HG03442 (cell line): ENCODE data around the gene GNG4.
"Not testable (repeated sequence)": the region's sequence is repeated elsewhere in the genome, so short reads cannot be mapped to it uniquely, and the experiment has no call there.

ENCODE experiments used
- ATAC-seq: cut with Tn5 transposase; IDR thresholded peaks from one replicate; pipeline ENCODE4 v1.9.1; 2021; ENCODE audit warnings: mild to moderate bottlenecking, moderate library complexity; ENCODE audit not compliant: unreplicated experiment

GNG4 gene

DNA sequence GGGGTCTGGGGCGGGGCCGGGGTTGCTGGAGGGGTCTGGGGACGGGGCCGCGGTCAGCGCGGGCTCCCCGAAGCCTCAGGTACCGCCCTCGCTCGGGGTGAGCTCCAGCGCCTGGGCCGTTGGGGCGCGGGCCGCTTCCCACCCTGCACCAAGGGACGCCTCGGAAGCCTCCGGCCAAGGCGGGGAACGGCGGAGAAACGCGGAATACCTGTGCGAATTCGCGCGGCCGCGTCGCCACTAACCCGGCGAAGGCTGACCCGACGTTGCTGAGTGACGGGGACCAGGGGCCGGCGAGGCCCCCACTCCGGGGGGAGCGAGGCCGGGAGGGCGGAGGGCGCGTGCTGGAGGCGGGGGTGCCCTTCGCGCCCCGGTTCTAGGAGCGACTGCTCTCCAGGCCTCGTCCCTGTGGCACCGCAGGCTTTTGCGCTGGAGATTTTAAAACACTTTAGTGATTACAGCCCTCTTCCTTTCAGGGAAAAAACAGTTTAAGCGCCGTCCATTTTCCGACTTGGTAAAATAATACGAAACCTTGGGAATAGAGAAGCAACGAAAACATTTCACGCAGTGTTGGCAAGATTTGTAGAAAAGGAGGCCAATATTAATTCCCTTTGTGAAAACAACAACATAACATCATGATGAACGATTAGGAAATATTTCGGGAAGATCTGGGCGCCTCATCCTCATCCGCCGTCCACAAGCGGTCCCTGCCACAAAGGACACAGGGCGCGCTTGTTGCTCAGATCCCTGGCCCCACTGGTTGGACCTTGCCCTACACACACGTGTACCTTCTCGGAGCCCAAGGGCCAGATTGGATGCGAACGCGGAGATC, 971 bp upstream of the GNG4 start:
- no peak for ATAC-seq

GRCh38 chr1:235648954-235649367, 623 bp downstream of the GNG4 start:
- ATAC-seq = peak; percentile 46

GRCh38 chr1:235648407-235648907, 1.1 kb downstream of the GNG4 start:
- ATAC-seq = no peak

DNA sequence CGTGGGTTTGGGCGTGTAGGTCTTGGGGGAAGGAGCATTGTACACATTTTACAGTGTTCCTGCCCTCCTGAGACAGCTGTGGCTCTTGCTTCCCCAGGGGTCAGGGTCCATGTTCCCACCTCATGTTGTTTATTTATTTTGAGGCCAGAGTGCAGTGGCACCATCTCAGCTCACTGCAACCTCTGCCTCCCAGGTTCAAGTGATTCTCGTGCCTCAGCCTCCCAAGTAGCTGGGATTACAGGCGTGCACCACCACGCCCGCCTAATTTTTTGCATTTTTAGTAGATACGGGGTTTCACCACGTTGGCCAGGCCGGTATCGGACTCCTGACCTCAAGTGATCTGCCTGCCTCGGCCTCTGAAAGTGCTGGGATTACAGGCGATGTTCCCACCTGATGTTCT, 2.0 kb downstream of the GNG4 start:
- ATAC-seq = not testable (repeated sequence)

DNA sequence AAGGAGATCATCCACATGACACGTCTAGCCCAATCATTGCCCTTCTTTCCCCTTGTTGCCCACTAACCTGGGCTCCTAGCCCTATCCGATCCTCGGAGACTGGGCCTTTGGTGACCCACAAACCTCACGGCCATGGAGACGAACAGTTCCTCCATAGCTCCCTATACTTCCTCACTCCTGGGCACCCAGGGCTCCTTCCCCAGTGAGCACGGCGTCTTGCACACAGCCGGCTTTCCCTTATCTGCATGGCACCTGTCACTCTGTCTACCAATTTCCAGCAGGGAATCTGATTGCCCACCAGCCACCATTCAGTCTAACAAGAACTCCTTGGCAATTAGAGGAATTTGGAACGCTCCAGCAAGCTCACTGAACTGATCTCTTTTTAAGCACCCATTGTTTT, 3.1 kb downstream of the GNG4 start:
- no peak for ATAC-seq

GRCh38 chr1:235644693-235645305, 4.8 kb downstream of the GNG4 start:
- ATAC-seq = no peak

DNA sequence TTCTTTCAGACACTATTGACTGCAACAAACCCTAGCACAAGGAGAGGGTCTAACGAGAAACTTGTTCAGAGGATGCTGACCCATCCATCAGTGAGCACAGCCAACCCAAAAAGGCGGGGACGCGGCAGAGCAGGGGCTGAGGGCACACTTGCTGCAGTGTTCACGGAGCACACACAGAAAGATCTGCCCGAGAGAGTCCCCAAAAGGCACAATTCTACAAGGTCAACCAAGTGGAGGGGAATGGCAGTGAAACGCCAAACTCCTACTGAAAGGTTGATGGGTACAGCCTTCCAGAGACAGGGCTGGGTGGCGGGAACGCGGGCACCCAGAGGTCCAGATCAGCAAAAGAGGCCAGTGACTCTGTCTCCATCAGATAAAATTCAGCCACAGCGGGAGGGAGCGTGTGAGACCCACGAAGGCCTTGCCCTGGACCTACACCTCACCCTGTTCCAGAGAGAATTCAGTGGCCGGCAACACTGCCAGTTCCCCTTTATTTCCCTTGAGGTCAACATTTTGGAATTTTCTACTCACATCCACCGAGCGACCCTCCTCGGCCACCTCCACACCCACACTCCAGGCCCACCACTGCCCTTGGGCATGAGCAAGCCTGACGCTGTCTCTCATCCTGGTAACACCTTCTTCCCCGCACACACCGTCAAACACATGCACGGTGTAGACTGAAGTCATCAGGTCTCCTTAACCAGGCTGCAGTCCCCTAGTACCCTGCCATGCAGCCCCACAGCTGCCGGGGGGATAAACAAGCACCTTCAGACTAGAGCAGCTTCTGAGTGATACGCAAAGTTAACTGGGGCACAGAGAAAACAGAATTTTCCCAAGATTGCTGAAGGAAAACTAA, 5.5 kb downstream of the GNG4 start:
- no peak for ATAC-seq

DNA sequence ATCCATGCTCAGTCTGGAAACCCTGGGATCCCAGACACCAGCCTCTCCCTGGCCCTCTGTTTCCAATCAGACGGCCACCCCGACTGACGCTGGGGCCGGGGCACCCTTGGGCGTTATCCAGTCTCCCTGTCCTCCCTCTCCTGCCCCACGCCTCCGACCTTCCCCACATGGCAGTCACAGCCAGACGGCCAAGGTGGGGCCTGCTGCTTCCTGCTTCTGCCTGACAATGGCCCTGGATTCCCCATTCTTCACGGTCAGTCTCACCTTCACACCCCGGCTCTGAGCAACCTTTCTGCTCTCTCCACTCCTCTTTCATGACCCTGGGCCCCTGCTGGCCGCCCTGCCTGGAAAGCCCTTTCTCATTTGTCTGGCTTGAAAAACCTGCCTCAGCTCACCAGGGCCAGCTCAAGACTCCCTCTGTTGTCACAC, 6.6 kb downstream of the GNG4 start:
- ATAC-seq = no peak

DNA sequence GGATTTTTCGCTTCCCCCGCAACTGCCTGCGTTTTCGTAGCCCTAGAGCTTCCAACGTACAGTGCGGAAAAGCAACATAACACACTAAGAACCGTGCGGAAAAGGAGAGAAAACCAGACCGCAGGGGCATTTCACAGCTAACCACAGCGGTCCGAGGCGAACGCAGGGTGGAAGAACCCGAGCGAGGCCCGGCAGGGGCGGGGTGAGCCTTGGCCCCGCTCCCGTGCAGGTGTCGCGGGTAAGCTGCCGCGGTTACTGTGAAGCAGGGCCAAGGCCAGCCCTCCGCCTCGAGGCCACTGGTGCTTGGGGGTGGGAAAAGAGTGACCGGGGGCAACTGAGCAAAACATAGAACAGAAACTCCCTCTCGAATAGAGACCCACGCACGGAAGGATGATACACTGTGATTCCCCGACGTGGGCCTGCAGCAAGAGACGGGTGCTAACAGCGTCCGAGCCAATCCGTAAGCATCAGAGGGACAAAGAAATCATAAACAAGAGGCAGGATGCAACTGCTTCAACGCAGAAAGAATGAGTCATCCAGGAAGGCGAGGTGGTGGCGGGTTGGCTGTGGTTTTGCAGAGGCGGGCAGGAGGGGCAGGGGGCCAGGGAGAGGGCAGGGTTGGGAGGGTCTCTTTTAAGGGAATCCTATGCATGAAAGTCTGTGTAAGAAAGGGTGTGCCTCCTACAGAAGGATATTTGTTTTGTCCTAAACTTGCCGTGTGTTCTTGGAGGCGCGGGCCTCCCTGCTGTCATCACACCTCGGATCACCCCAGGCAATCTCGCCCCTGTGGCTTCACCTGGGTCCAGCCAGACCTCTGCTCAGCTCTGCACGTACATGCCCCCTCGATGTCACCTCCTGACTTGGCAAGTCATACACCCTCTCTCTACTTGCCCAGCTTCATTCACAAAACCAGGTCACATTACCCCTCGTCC, 7.3 kb downstream of the GNG4 start:
- peak; percentile 65 for ATAC-seq

DNA sequence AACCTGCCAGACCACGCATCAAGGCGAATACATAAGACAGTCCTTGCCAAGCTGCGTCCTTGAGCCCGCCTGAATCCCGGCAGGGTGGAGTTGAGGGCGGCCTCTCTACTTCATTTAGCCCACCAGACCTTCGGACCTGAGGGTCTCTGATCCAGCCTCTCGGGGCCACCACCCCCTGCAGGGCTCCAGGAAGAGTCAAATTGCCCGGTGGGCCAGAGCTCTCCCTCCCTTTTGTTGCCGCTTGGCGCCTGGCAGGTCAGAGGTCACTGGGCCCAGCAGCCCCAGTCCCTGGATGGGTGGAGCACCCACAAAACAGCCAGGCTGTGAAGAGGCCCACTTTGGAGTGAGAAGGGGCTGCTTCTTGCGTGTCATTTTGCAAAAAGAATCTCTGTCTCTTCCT, 9.0 kb downstream of the GNG4 start:
- ATAC-seq = no peak

DNA sequence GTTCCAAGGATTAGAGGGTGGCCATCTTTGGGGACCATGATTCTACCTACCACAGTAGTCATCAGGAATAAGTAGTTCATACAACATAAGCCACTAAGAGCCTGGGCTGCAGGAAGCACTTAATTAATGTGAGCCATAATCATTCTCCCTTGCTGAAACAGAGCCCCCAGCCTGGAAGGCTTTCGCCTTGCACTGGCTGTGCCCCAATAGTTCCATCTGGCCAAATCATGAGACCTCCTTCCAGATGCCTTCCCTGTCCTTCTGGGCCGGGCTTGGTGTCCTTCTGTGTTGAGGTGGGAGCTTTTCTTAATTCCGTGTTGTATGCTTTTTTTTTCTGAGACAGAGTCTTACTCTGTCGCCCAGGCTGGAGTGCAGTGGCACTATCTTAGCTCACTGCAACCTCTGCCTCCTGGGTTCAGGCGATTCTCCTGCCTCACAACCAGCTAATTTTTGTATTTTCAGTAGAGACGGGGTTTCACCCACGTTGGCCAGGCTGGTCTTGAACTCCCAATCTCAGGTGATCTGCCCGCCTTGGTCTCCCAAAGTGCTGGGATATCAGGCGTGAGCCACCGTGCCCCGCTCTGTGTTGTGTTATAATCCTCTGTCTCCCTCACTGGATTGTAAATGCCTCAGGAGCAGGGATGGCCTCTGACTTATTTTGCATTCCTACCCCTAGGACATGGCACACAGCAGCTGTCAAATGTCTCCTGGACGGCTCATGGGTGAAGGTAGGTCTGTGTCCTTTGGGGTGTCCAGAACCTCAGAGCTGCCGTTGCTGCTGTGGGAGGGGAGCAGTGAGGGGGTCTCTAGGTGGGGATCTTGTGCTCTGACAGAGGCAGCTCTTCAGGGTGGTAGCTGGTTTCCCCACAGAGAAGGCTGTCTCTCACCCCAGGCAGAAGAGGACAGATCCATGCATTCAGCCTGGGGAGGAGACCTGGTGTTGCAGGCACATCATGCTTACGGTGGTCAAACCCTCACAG, 10.1 kb downstream of the GNG4 start:
- no peak for ATAC-seq

DNA sequence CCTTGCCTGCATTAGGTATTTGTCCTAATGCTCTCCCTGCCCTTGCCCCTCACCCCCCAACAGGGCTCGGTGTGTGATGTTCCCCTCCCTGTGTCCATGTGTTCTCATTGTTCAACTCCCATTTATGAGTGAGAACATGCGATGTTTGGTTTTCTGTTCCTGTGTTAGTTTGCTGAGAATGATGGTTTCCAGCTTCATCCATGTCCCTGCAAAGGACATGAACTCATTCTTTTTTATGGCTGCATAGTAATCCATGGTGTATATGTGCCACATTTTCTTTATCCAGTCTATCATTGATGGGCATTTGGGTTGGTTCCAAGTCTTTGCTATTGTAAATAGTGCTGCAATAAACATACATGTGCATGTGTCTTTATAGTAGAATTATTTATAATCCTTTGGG, 11.0 kb downstream of the GNG4 start:
- ATAC-seq = not testable (repeated sequence)

DNA sequence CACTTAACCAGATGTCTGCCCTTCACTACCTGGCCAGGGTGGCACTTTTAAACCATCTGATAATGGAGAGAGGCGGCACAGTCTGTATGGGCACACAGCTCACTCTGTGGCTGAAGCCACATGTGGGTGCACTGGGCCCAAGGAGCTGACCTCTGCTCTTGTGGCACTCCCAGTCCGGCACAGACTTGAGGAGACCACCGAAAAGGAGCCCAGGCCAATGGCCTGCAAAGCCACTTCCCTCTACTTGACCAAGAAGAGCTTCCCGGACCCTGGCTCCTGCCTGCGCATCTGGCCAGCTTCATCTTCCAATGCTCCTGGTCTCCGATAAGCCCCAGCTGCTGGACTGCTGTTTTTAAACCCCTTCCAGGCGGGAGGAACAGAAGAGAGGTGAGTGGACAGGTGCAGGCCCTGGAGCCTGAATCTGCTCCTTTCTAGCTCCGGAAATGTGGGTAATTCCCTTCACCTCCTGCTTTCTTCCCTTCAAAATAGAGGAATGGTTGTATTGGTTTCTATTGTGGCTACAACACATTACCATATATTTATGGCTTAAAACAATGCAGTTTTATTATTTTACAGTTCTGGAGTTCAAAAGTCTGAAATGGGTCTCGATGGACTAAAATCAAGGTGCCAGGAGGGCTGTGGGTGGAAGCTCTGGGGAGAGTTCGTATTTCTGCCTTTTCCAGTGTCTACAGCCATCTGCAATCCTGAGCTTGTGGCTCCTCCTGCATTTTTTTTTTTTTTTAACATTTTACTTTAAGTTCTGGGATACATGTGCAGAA, 11.6 kb downstream of the GNG4 start:
- ATAC-seq = no peak

DNA sequence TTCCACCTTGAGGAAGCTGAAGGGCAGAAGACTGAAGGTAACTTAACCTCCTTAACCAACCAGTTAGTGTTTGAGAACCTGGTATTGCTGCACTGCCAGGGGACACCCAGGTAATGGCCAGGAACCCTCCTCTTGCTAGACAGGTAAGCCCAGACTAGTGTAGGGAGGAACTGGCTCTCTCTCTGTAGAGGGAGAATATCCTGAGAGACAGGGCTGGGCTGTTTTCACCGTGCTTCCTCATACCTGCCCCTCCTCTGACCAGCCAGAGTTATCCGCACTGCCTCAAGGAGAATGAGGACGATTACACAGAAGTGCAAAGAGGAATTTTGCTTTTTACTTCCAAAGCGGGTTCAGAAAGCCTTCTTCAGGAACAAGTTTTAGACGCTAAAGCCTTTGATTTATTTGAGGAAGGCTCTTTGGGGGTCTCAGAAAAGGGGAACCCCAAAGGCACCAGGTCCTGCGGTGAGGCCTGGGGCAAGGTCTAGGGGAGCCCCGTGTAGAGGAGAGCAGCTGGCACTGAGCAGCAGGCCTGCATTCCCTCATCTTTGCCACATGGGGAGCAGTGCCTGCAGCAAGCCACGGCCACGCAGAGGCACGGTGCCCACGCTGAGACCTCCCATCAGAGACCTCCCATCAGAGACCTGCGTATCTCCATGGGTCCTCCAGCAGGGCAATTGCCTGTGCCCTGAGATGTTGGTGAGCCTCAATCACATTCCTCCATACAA, 13.5 kb downstream of the GNG4 start:
- no peak for ATAC-seq

GRCh38 chr1:235632506-235633401, 16.8 kb downstream of the GNG4 start:
- peak; percentile 72 for ATAC-seq

- no peak for ATAC-seq
Observed at GRCh38 chr1:235631816-235632215, 17.8 kb downstream of the GNG4 start.
